Neural progenitor cell (in vitro differentiated cells): ENCODE data around the gene PVRIG.
"Not testable (repeated sequence)": the region's sequence is repeated elsewhere in the genome, so short reads cannot be mapped to it uniquely, and the experiment has no call there.

Experiments used
- EZH2 ChIP-seq: fragments of 200-600 bp; sonication (generic); IDR thresholded peaks from 2 replicates; pipeline ENCODE4 v1.6.1; 2017; ENCODE audit warnings: antibody characterized with exemption, mild to moderate bottlenecking, moderate library complexity
- TF ChIP-seq, protein P1 (sequence below): fragments of 200-600 bp; sonication (generic); IDR thresholded peaks from 2 replicates; pipeline ENCODE4 v1.5.1; 2017; ENCODE audit warnings: antibody characterized with exemption, mild to moderate bottlenecking

DNA sequence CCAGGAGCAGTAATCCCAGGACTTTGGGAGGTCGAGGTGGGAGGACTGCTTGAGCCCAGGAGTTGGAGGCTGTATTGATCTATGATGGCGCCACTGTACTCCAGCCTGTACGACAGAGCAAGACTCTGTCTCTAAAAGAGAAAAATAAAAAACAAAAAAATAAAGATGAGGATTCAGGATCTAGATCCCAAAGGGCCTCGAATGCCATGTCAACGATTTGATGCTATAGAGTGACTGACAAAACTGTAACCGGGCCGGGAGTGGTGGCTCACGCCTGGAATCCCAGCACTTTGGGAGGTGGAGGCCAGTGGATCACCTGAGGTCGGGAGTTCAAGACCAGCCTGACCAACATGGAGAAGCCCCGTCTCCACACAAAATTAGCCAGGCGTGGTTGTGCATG, 49.1 kb downstream of the PVRIG start:
- TF ChIP-seq EZH2: not testable (repeated sequence)
- TF ChIP-seq, protein P1, sequence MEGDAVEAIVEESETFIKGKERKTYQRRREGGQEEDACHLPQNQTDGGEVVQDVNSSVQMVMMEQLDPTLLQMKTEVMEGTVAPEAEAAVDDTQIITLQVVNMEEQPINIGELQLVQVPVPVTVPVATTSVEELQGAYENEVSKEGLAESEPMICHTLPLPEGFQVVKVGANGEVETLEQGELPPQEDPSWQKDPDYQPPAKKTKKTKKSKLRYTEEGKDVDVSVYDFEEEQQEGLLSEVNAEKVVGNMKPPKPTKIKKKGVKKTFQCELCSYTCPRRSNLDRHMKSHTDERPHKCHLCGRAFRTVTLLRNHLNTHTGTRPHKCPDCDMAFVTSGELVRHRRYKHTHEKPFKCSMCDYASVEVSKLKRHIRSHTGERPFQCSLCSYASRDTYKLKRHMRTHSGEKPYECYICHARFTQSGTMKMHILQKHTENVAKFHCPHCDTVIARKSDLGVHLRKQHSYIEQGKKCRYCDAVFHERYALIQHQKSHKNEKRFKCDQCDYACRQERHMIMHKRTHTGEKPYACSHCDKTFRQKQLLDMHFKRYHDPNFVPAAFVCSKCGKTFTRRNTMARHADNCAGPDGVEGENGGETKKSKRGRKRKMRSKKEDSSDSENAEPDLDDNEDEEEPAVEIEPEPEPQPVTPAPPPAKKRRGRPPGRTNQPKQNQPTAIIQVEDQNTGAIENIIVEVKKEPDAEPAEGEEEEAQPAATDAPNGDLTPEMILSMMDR: not testable (repeated sequence)
